NB4 (cell line): Measurements from ENCODE around the gene CSRNP3.

Source experiments
- POLR2A ChIP-seq: IDR thresholded peaks from 2 replicates; pipeline ENCODE4 v1.6.1; 2011; ENCODE audit warnings: mild to moderate bottlenecking; ENCODE audit not compliant: insufficient read length; ENCODE audit errors: extremely low read depth
- TF ChIP-seq, protein P1 (sequence below): IDR thresholded peaks from one replicate; pipeline ENCODE4 v1.5.1; 2012; ENCODE audit warnings: low read depth, low read length

DNA sequence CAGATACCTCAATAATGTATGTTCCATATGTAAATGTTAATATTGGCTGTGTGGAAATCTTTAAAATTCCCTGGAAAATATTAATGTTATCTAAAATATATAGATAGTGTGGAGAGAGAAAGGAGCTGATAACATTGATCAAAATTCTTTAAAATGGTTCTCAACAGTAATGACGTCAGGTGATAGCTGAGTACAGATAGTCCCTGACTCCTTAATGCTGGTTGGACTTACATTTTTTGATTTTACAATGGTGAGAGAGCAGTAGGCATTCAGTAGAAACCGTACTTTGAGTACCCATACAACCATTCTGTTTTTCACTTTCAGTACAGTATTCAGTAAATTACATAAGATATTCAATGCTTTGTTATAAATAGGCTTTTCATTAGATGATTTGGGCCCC, 177.9 kb downstream of the CSRNP3 start:
- TF ChIP-seq, protein P1, sequence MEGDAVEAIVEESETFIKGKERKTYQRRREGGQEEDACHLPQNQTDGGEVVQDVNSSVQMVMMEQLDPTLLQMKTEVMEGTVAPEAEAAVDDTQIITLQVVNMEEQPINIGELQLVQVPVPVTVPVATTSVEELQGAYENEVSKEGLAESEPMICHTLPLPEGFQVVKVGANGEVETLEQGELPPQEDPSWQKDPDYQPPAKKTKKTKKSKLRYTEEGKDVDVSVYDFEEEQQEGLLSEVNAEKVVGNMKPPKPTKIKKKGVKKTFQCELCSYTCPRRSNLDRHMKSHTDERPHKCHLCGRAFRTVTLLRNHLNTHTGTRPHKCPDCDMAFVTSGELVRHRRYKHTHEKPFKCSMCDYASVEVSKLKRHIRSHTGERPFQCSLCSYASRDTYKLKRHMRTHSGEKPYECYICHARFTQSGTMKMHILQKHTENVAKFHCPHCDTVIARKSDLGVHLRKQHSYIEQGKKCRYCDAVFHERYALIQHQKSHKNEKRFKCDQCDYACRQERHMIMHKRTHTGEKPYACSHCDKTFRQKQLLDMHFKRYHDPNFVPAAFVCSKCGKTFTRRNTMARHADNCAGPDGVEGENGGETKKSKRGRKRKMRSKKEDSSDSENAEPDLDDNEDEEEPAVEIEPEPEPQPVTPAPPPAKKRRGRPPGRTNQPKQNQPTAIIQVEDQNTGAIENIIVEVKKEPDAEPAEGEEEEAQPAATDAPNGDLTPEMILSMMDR, result no peak
- TF ChIP-seq POLR2A, result no peak
